Measurements from ENCODE around the gene RUNX2.

DNA sequence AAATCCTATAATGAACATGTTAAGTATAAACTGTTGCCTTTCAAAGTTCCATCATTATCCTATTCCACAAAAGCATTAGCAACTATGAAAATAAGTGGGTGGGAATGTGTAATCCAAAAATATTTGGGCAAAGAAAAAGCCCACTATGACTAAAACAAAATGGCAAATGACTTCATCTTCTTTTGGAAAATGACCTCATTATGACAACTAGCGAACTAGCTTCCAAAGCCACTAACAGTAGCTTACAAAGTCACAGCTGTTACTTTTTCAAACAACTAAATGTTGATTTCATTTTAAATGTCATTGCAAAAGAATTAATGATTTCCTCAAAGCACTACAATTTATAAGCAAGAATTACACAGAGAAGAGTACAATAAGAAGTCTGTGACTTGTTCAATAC lies 49.8 kb upstream of the RUNX2 start:
- TF ChIP-seq POLR2A (IDR thresholded peaks at IDR 0.05; ENCODE audit: extremely low read depth, insufficient read length), result no peak
- TF ChIP-seq, protein P1, sequence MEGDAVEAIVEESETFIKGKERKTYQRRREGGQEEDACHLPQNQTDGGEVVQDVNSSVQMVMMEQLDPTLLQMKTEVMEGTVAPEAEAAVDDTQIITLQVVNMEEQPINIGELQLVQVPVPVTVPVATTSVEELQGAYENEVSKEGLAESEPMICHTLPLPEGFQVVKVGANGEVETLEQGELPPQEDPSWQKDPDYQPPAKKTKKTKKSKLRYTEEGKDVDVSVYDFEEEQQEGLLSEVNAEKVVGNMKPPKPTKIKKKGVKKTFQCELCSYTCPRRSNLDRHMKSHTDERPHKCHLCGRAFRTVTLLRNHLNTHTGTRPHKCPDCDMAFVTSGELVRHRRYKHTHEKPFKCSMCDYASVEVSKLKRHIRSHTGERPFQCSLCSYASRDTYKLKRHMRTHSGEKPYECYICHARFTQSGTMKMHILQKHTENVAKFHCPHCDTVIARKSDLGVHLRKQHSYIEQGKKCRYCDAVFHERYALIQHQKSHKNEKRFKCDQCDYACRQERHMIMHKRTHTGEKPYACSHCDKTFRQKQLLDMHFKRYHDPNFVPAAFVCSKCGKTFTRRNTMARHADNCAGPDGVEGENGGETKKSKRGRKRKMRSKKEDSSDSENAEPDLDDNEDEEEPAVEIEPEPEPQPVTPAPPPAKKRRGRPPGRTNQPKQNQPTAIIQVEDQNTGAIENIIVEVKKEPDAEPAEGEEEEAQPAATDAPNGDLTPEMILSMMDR (IDR thresholded peaks at IDR 0.05; ENCODE audit: low read depth, low read length), result no peak
- TF ChIP-seq, protein P2, sequence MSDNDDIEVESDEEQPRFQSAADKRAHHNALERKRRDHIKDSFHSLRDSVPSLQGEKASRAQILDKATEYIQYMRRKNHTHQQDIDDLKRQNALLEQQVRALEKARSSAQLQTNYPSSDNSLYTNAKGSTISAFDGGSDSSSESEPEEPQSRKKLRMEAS (IDR thresholded peaks at IDR 0.05; ENCODE audit: low read depth, low read length), result no peak

All from NB4 (cell line).